Panc1 (cell line): ENCODE data around the gene UBE2E1. TPM values are rescaled to one million over a fixed set of nuclear protein-coding genes. Genes with fewer than 3 reads are reported as not detected.

ENCODE experiments used
- ATAC-seq: fragments of 200-7000 bp; cut with Tn5 transposase; 2 replicates; pipeline ENCODE4 v1.9.1; 2020; ENCODE audit warnings: mild to moderate bottlenecking, moderate library complexity
- BruUV-seq: library from RNA; stranded (reverse); fragments of 400-500 nt; replicated peaks from 2 replicates; lab custom pipeline; 2021; lab: Mats Ljungman, UMichigan
- CTCF ChIA-PET: fragments of 300-600 bp; sonication (Branson Sonifier 250); formaldehyde crosslinking; loops from one replicate; lab custom pipeline; 2022; ENCODE audit warnings: antibody characterized with exemption; lab: Charles Lee
- POLR2A ChIA-PET: fragments of 300-600 bp; sonication (Branson Sonifier 250); formaldehyde crosslinking; loops from one replicate; lab custom pipeline; 2022; ENCODE audit warnings: antibody characterized with exemption; lab: Charles Lee
- DNase-seq: peaks from one replicate; pipeline ENCODE4 v3.0.0-alpha.2; 2010; ENCODE audit warnings: low read depth, low spot score
- H3K27ac ChIP-seq: 2 replicates; pipeline ENCODE4 v1.5.1; 2011; ENCODE audit warnings: mild to moderate bottlenecking, low read length, inconsistent platforms
- H3K27me3 ChIP-seq: fragments of 200-500 bp; sonication (Bioruptor generic); 2 replicates; pipeline ENCODE4 v1.6.0; 2014; ENCODE audit warnings: low read length, inconsistent platforms; ENCODE audit not compliant: control insufficient read depth, insufficient read depth
- H3K36me3 ChIP-seq: fragments of 200-500 bp; sonication (Bioruptor generic); 2 replicates; pipeline ENCODE4 v1.5.1; 2014; ENCODE audit warnings: inconsistent platforms, mild to moderate bottlenecking, low read length, moderate library complexity; ENCODE audit not compliant: control insufficient read depth, insufficient read depth
- H3K4me1 ChIP-seq: 2 replicates; pipeline ENCODE4 v1.5.1; 2011; ENCODE audit warnings: inconsistent platforms, mild to moderate bottlenecking, low read length, moderate library complexity; ENCODE audit not compliant: control insufficient read depth, insufficient read depth
- H3K4me3 ChIP-seq, 2 experiments: 2 replicates each; pipeline ENCODE4 v1.5.1; 2011 to 2012; ENCODE audit warnings: low read depth in 2 of 2, low read length in 2 of 2, mild to moderate bottlenecking in 2 of 2, inconsistent platforms in 1 of 2, moderate library complexity in 1 of 2
- H3K9me3 ChIP-seq: fragments of 200-500 bp; sonication (Bioruptor generic); 2 replicates; pipeline ENCODE4 v1.5.1; 2014; ENCODE audit warnings: low read depth, mild to moderate bottlenecking, inconsistent platforms, low read length, moderate library complexity; ENCODE audit not compliant: control insufficient read depth, insufficient read depth
- CTCF ChIP-seq: fragments of 450-650 bp; IDR thresholded peaks from 2 replicates; pipeline ENCODE4 v1.5.1; 2017; ENCODE audit warnings: mild to moderate bottlenecking
- POLR2AphosphoS5 ChIP-seq: IDR thresholded peaks from 2 replicates; pipeline ENCODE4 v1.6.1; 2012; ENCODE audit warnings: mild to moderate bottlenecking, low read depth, low read length, moderate library complexity
- REST ChIP-seq, 2 experiments: IDR thresholded peaks; 2 replicates each; pipeline ENCODE4 v1.6.1; 2011 to 2012; ENCODE audit warnings: low read depth in 2 of 2, control low read depth in 1 of 2, low read length in 1 of 2, mild to moderate bottlenecking in 1 of 2, moderate library complexity in 1 of 2; ENCODE audit not compliant: insufficient read depth in 1 of 2
- SIN3A ChIP-seq: IDR thresholded peaks from 2 replicates; pipeline ENCODE4 v1.6.1; 2012; ENCODE audit warnings: low read depth, mild to moderate bottlenecking, low read length, moderate library complexity, borderline replicate concordance; ENCODE audit not compliant: insufficient read depth
- TCF7L2 ChIP-seq: IDR thresholded peaks from 2 replicates; pipeline ENCODE4 v1.6.1; 2011; ENCODE audit warnings: mild to moderate bottlenecking, low read depth, low read length, inconsistent platforms
- in situ Hi-C: cut with HindIII; loops from 2 replicates; pipeline ENCODE4 v1.10.0; 2016; ENCODE audit warnings: low sequenced_read_pairs, low pct_unique_long_range_greater_than_20kb
- intact Hi-C: fragments of 100-400 bp; cut with micrococcal nuclease; formaldehyde crosslinking; loops from one replicate; pipeline ENCODE4 v1.10.0; 2022; ENCODE audit not compliant: unreplicated experiment
- total RNA-seq: library from RNA; stranded (reverse); gene quantifications from one replicate; pipeline ENCODE4 v1.2.1, GENCODE V29; 2021; ENCODE audit not compliant: unreplicated experiment

Gene UBE2E1
- total RNA-seq, 1 experiment from 2014 or later = 127 TPM

GRCh38 chr3:23889950-23890349 lies 84.2 kb downstream of the UBE2E1 start:
- BruUV-seq = no TSS peak
- in situ Hi-C loops (no loop called here), intact Hi-C loops (no loop called here)
- H3K36me3 ChIP-seq = 0 out of 2 replicates have a peak, but pooled peaks cover 2% of the 10 kb centered on the region
- ChIA-PET CTCF (interaction anchor here (0.5 kb wide), 1 partner anchor 259 kb away, joined by 3 read pairs; no protein-coding TSS in a partner anchor), POLR2A (no interaction called here)
- TF ChIP-seq REST (IDR thresholded peaks at IDR 0.05; ENCODE audit: insufficient read depth in 1 of 2, low read depth in 2 of 2, low read length in 1 of 2) = no peak
- TF ChIP-seq TCF7L2 = no peak
- no peak for TF ChIP-seq CTCF
- TF ChIP-seq SIN3A = no peak
- no peak for TF ChIP-seq POLR2AphosphoS5
- H3K4me1 ChIP-seq = peaks cover 11% of the 10 kb centered on the region
- no peak overlapping the region for H3K27ac ChIP-seq
- H3K9me3 ChIP-seq = no peaks in the 10 kb centered on the region
- DNase-seq (no peak), ATAC-seq (no peak)
- no peak overlapping the region for H3K4me3 ChIP-seq
- H3K27me3 ChIP-seq = no peaks in the 10 kb centered on the region

DNA sequence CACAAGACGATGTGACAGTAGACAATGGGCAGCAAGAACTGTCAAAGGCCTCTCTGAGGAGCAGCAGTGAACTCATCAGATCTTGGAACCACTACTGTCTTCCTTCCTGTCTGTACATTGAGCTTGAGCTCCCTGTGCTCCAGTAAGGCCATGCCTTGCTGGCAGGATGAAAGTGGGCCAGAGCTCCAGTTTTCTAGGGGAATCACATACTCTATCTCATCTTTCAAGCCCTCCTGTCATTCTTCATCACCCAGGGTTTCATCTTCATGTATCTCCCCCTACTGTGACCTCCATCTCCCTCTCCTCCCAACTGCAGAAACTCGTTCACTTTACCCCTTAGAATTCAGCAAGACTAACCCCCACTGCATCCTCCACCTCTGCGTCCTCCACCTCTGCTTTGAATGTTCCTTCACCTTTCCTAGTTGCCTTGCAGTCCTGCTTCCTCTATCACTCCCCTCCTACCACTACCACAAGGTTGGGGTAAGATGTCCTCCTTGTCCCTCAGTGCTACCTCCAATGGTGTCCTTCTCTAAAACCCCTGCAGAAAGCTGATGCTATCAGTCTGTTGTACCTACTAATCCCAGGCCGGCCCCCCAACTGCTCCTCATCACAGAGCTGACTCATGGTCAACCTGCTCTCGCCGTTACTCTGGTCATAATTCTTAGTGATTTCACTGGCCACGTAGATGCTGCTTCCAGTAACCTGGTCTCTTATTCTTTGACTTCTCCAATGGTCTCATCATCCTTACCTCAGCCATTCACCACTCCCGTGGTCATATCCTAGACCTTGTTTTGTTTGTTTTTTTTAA lies 88.7 kb downstream of the UBE2E1 start:
- 0 out of 2 replicates have a peak, but pooled peaks cover 2% of the 10 kb centered on the region for H3K36me3 ChIP-seq
- no peak overlapping the region for H3K4me3 ChIP-seq
- H3K27me3 ChIP-seq = no peaks in the 10 kb centered on the region
- TF ChIP-seq POLR2AphosphoS5 (no peak), TCF7L2 (no peak), REST (IDR thresholded peaks at IDR 0.05; ENCODE audit: insufficient read depth in 1 of 2, low read depth in 2 of 2, low read length in 1 of 2) (no peak), CTCF (no peak), SIN3A (no peak)
- H3K27ac ChIP-seq = no peak overlapping the region
- H3K4me1 ChIP-seq = no peaks in the 10 kb centered on the region
- POLR2A ChIA-PET = interaction anchor here (0.6 kb wide), 2 partner anchors 297 to 672 kb away, joined by 4 read pairs; no protein-coding TSS in a partner anchor
- H3K9me3 ChIP-seq = no peaks in the 10 kb centered on the region
- no peak for DNase-seq
- intact Hi-C loops (no loop called here), in situ Hi-C loops (no loop called here)
- CTCF ChIA-PET = no interaction called here
- ATAC-seq = peak; percentile 24
- no TSS peak for BruUV-seq
